ENCODE measurements around the gene COMMD1.

Gene COMMD1

DNA sequence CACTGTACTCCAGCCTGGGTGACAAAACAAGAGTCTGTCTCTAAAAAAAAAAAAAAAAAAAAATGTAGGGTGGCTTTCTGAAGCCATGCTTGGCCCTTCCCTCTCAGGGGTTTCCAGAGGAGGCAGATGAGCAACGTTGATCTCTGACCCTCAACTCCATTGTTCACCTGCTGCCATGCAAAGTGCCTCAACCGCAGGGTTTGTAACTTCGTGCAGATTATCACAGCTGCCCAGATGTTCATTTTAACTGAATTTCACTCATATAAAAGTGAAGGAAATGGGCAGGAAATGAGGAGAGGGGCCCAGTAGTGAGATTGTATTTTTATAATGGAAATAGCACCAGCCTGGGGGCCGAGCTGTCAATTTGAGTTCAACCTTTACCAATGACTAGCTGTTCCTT lies 275.5 kb downstream of the COMMD1 start:
- no peak for DNase-seq (ENCODE audit: low spot score)

DNA sequence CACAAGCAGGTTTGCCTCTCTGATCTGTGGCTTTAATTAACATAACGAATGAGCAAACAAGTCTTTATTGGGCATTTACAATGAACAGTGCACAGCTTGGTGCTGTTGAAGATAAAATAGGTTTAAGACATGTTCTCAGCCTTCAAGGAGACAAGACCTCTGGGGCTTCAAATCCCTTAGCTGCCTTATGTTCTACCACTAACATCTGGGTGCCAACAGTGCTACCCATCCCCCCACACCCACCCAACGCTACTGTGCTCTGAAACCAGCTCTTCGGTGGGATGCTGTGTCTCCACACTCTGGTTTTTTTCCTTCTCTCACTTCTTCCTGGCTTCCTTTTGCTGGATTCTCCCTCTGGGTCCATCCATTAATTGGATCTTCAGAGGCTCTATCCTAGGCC lies 276.4 kb downstream of the COMMD1 start:
- no peak for DNase-seq (ENCODE audit: low spot score)

DNA sequence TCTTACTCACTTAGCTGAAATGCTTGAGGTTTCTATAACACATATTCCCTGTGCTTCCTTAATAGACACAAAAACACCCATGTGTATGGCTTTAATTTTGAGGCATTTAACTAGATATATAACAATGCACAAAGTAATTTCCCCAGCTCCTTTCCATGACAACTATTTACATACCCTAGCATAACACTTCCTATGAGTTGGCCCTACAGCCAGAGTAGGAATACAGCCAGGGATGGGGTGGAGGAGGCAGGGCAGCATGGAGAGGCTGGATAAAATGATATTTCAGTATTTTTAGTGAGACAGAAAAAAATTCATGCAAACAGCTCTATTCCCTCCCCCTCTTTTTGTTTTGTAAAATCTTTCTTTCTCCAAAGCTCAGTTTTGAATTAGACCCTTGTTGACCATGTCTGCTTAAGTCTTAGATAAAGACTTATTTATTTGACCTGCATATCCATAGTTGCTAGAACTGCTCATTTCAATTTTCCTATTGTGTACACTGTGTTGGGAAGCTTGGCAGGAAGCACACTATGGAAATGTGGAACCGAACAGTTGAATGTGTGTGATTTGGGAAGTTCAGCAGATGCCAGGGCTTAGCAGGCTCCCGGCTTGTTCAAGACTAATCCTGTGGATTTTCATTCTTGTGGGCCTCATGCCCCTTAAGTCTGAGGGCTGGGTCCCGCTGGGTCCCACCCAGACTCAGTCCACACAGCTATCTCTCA lies 279.2 kb downstream of the COMMD1 start:
- DNase-seq (ENCODE audit: low spot score) = no peak

Measured in AG20443 (cell line).